DMS53 treated with DMSO at 0.1 percent for 48 hours (cell line): ENCODE data around the gene CFAP97.
"Not testable (repeated sequence)": the region's sequence is repeated elsewhere in the genome, so short reads cannot be mapped to it uniquely, and the experiment has no call there.

ENCODE experiments used
- DNase-seq: peaks from one replicate; lab custom pipeline; 2025; ENCODE audit not compliant: unreplicated experiment; lab: John Stamatoyannopoulos, UW

The CFAP97 gene

DNA sequence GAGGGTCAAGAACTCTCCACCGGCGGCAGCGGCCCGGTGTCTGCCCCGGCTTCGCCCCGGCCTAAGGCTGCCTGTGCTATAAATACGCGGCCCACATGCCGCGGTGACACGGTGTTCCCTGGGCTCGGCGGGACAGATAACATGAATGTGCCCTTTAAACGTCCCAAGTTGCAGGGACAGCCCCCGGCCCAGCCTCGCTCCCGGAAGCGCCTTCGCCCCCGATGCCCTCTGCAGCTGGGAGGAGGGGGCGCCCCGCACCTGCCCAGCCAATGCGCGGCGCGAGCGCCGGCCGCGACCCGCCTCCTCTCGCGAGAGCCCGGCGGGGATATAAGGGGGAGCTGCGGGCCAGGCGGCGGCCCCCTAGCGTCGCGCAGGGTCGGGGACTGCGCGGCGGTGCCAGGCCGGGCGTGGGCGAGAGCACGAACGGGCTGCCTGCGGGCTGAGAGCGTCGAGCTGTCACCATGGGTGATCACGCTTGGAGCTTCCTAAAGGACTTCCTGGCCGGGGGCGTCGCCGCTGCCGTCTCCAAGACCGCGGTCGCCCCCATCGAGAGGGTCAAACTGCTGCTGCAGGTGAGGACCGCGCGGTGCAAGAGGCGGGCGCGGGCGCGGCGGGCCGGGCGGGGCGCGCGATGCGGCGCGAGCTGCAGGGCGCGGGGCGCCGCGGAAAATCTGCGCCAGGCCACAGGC, 60.7 kb downstream of the CFAP97 start, which contains the start of gene SLC25A4:
Gene SLC25A4, plus strand, starts transcription at position 355 of the 689 bp plus-strand sequence. Its CDS starts 107 bp downstream, at position 462.
- DNase-seq: peak; percentile 44

DNA sequence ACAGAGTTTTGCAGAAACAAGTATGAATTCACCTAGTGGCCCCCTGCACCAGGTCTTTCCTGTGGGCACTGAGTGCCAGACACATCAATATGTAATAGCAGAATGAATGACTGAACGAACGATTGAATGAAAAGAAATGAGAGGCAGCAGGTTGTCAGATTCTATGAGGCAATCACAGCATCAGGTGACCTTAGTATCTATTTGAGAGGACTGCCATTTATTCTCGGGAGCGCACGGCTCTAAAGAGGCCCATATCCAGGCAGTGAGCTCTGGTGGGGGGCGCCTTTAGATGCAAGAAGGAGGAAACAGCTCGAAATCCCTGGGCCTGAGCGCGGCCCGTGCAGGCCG, 61.3 kb downstream of the CFAP97 start:
- DNase-seq: peak; percentile 37

DNA sequence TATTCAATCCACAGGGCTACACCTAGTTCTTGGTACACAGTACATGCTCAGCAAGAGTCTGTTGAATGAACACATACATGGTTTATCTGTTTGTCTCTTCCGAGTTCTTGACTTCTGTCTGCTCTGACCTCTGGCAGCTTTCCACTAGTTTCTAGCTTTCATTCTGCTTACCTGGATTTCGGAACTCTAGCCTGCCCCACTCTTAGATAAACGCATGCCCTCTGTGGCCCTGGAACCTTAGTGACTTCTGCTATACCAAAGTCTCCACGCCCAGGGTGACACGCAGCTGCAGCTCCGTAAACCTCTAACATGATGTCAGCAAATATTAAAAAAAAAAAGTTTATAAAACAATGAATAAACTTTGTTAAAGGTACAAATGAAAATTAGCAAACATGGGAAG, 62.0 kb downstream of the CFAP97 start:
- no peak for DNase-seq

DNA sequence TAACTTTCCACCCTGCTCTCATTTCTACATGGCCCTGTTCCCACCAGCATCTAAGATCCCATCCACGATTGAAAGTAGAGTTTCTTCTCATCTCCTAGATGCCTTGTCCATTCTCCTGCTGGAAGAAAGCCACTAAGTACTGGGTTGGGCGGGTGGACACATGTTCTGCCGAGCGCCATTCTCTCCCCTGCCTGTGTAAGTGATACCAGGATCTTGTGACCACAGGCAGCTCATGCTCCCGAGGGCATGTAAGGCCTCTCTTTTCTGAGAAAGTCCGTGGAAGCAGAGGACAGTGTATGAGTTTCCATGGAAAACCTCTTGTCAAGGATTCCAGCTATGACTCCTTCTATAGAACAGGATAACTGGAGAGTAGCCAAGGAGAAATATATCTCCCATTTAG, 64.1 kb downstream of the CFAP97 start:
- DNase-seq: no peak

DNA sequence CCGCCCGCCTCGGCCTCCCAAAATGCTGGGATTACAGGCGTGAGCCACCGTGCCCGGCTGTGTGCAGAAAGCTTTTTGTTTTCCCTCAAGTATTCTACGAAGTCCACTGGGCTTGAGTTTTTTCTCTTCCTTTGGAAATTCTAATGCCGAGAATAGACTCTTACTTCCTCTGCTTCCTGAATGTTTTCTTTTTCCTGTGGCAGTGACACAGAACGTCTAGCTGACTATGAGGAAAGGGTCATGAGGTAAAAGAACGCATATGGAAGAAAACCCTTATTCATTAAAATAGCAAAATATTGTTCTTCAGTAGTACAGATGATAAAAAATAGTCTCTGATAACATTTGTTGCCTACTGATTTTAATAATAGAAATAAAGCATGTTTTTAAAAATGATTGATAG, 65.6 kb downstream of the CFAP97 start:
- no peak for DNase-seq

DNA sequence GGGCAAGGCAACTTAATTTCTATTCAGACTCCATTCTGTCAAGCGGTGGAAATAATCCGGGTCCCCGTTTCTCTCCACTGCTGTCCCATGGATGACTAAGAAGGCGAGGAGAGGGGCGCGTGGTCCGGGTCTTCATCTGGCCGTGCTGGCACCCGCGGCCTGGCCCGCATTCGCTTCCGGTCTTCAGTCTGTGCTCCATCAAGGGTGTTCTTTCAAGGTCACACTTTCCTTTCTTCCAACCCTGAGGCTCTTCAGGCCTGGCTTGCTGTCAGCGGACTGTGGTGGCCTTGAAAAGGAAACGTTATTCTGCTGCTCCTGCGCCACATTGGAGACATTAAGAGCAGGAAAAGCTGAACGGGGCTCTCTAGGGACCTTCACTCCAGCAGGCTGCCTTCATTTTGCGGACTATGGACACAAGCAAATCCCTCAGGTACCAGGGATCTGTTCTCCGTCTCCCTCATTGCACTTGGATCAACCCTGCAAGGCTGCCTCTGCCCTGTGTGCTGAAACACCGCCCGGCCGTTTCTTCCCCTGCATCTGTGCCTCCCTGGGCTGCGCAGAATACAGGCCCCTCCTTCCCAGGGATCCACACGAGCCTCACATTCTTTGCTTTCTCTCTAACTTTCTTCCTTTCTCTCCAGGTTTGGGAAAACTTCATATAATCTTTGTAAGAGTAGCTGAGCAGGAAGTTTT, 66.4 kb downstream of the CFAP97 start:
- no peak for DNase-seq

DNA sequence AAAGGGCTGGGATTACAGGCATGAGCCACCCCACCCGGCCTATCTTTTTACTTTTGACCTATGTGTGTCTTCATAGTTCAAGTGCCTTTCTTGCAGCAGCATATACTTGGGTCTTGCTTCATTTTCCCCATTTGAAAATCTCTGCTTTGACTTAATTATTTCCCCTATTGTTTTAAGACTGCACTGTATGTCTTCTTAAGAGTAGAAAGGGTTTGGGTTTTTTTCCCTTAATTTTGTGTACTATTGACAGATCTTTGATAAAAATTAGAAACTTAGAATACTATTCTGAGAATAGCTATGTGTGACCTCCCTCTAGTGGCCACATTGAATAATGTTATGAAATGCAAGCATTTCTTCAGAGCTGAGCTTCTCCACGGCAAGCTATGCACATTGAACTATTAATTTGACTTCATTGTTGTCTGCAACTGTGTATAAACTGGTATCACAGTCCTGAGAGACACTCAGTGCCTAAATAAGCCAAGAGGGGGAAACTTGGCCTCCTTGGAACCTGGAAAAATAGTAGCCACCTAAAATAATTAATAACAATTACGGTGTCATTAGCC, 69.4 kb downstream of the CFAP97 start:
- DNase-seq: peak; percentile 27

DNA sequence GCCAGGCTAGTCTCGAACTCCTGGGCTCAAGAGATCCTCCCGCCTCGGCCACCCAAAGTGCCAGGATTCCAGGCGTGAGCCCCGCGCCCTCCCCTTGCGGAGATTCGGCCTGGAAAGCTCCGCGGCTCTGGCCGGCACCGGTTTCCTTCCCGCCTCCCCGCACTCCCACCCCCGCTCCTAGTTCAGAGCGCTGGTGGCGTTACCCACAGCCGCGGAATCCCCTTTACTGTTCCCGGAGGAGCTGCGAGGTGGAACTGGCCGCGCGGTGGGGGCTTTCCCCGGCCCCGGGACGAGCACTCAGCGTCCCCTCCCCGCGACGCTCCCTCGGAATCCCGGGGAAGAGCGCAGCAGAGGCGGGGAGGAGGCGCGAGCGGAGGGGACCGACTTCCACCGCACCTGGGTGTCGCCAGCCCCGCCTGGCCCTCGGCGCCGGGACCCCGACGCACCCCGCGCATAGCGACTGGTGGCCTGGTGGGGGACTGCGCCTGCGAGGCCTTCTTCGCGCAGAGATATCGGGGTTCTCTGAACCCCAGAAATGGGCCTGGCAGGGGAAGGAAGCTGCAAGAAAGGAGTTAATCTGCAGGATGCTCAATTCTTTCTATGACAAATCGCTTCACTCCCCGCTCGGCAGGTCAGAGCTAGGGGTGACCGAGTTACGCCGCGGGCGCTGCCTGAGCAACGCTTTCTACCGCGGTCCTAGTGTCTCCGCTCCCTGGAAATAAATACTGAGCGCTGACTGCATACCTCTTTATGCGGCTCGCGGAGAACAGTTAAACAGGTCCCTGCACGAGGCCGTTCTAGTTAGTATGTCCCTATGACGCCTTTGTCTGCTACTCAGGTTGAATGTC, 75.3 kb downstream of the CFAP97 start:
- DNase-seq: peak; percentile 11

DNA sequence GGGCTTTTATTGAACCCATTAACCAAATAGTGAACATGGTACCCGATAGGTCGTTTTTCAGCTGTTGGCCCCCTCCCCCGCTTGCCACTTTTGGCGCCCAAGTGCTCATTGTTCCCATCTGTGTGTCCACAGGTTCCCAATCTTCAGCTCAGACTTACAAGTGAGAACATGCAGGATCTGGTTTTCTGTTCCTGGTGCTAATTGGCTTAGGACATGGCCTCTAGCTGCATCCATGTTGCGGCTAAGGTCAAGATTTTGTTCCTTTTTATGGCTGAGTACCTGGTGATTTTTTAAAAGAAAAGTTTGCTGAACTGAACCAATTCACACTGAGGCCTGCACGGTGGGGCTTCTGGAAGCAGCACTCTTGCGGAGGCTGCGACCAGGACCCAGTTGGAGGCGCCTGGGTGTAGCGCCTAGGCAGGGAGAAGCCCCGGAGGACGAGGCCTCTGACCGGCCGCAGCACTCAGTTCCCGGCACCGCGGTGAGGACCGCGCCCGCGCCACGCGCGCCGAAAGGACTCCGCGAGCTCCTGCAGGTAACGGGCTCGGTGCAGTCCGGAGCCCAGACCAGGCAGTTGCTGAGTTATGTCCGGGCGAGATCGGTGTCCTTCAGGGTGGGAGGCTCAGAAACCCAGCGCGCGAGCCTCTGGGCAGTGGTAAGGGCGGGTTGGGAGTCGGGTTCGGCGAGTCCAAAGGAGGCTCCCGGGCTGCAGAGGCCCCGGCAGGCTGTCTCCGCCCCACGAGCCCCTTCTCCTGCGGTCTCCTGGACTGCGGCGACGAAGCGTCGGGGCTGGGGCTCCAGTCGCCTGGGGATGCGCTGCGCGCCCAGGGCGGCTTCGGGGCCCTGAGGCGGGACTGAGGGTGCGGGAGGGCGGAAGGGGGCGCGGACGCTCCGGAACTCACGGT, 76.5 kb downstream of the CFAP97 start:
- DNase-seq: no peak

DNA sequence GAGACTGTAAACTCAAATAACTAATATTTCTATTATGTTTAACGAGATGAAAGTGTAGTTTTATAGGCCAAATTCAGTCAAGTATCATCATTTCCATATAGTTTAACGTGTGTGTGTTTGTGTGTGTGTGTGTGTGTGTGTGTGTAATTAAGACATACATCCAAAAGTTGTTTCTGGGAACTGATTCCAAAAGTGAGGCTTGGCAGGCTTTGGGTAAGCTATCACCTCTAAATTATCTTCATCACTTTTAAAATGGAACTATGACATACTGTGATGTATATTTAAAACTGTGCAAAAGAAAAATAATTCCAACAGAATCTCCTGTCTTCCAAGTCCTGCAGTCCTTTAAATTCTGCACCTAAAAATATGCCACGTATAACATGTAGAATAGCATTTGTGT, 79.8 kb downstream of the CFAP97 start:
- no peak for DNase-seq

DNA sequence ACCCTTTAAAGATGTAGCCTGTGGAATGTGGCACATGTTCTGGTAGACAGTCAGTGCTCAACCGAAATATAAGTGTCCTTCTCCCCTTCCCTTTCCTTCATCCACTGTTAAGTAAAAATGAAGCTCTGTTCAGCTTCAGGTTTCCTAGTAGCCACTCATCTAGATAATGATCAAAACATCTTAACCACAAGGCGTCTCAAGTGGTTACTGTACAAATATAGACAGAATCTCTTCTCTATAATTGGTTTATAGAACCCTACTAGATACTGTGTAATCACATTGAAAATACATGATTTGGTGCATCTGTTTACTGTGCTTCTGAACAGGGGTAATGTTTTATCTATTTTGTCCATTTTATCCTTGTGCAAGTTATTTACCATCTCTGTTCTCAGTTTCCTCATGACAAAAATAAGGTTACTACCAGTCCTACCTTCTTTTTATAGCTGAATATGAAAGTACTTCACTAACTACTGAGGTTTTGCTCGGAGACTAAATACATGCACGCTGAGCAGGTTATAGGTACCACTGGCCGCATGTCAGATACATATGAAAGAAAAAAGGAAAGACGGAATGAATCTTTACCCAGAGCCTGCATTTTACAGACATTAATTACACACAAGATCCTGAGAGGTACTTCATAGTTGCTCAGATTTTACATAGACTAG, 81.0 kb downstream of the CFAP97 start:
- no peak for DNase-seq

DNA sequence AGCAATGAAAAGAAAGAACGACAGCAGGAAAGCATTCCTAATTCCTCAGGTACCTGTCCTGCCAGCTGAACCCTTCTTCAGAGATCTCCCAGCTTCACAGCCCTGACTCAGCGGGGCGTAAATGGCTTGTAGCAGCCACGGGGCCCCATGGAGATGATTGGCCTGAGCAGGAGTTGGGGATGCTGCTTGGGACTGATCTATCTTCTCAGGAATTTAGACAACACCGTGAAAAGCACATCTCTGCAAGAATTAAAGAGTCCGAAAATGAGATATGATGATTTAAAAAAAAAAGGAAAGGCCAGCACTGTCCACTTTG, 83.2 kb downstream of the CFAP97 start:
- DNase-seq: no peak

DNA sequence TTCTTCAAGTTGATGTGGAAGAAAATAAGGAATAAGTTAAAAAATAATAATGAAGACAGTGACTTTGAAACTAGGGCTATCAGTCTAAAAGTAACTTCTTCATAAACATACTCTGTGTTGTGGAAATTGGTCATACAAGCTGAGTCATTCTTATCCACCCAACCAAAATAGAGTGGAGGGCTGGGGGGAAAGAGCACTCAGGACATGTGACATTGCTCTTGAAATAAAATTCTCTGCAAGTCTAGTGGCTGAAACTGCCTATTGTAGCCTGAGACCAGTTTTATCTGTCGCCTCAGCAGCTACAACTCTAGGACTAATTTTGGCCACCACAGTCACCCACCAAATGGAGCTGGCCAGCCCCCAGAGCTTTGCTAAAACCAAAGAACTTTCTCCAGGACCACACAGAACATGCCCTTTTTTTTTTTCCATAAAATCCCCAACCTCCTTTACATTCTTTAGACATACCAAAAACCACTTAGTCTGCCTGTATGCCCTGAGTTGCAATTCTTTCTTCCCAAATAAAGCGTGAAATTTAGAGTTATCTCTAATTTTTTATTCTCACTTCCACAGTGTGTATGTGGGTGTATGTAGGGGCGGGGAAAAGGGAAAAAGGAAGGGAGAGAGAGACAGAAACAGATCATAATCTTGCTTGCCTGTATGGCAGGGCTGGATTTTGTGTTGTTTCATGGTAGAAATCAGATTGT, 83.7 kb downstream of the CFAP97 start:
- no peak for DNase-seq

DNA sequence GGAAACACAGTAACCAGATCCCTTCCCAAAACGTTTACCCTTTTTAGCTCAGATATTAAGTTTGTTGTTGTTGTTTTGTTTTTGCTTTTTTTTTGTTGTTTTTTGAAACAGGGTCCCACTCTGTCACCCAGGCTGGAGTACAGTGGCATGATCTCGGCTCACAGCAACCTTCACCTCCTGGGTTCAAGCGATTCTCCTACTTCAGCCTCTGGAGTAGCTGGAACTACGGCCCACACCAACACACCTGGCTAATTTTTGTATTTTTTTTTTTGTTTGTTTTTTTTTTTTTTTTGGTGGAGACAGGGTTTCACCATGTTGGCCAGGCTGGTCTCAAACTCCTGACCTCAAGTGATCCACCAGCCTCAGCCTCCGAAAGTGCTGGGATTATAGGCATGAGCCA, 84.3 kb downstream of the CFAP97 start:
- DNase-seq: not testable (repeated sequence)

DNA sequence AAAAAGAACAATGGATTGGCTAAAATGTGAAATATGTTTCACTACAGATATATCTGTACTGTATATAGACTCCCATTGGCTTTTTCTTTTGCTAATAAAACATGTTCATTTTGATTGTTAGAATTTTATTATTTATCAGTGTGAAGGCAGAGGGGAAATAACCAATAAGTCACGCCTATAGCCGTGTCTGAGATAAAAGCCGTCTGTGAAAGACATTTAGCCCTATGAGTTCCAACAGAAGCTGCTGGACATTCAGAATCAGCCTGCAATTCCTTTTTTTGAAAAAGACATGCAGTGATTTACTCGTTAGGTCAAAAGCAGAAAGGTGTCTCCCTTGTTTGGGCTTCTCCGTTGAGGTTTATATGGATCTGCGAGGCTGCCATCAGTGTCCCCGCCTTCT, 84.9 kb downstream of the CFAP97 start:
- no peak for DNase-seq

DNA sequence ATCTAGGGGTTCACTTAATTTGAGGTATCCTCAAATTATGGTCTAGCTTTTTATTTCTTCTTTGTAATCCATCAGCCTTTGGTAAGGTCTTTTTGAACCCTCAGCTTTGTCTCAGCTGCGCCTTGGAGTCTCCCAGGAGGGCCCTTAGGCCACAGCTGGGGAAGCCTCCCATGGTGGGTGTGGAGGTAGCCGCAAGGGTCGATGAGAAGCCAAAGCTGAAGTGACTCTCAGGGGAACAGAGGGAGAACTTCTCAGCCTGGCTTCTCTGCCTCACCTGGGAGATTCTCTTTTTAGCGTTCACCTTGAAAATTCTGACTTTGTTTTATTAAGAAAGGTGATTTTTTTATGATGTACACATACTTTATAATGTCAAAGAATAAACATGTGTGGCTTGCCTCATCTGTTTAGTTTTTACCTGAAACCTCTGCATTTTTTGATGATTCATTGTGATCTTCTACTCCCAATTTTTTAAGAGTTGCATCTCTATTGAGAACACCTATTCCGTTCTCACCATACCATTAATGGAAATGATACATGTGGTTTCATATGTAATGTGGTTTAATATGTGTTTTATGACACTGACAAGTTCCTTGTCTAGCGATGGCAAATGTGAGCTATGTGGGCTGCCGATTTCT, 86.4 kb downstream of the CFAP97 start:
- no peak for DNase-seq

DNA sequence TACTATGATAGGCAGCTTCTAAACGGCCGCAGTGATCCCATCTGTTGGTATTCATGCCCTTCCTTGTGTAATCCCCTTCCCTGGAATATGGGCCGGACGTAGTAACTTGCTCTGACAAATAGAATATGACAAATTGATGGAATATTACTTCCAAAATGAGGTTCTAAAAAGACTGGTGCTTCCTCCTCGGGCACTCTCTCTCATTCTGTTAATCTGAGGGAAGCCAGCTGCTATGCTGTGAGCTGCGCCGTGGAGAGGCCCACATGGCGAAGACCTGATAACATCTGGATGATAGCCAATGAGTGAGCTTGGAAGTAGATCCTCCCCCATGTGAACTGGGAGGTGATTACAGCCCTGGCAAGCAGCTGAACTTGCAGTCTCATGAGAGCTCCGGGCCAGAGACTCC, 88.0 kb downstream of the CFAP97 start:
- peak; percentile 85 for DNase-seq

DNA sequence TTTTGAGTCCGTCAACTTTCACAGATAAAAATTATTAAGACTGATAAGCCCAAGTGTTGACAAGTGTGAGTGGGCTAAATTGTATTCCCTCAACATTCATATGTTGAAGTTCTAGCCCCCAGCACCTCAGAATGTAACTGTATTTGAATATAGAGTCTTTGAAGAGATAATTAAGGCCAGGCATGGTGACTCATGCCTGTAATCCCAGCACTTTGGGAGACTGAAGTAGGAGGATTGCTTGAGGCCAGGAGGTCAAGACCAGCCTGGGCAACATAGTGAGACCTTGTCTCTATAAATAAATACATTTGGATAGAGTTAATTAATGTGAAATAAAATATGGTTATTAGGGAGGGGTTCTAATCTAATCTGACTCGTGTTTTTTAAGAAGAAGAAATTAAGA, 90.5 kb downstream of the CFAP97 start:
- no peak for DNase-seq

DNA sequence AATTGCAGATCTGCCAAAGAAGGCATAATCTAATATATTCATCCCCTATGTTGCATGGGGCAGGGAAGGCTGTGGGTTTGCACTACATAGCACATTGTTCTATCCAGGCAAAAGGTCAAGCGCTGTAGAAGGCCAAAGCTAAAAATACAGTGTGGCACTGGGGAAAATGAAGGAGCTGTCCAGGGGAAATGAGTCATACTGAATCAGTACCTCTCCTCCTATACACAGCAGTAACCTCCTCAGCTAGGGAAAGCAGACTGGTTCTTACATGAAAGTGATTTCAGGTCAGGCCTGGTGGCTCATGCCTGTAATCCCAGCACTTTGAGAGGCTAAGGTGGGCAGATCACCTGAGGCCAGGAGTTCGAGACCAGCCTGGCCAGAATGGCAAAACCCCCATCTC, 91.7 kb downstream of the CFAP97 start:
- DNase-seq: peak; percentile 73
